COR-L47 (cell line): Measurements from ENCODE around the gene PMF1.

Experiments used
- DNase-seq: peaks from one replicate; lab custom pipeline; 2025; lab: John Stamatoyannopoulos, UW

The PMF1 gene

DNA sequence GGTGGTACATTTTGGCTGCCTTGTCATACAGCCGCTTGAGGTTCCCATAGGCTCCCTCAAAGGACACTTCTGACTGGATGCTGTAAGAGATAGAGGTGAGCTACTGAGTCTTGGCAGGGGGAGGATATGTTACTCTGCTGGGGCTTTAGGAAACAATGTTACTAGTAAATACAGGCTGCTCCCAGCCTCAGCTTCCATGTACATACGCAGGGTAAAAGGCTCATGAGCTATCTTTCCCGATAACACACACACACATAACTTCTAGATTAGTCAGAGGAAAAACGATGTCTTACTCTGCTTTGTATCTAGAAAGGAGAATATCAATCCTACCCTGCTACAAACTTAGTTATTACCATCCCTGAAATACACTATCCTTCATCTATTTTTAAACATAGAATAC lies 55.5 kb downstream of the PMF1 start:
- DNase-seq: no peak

DNA sequence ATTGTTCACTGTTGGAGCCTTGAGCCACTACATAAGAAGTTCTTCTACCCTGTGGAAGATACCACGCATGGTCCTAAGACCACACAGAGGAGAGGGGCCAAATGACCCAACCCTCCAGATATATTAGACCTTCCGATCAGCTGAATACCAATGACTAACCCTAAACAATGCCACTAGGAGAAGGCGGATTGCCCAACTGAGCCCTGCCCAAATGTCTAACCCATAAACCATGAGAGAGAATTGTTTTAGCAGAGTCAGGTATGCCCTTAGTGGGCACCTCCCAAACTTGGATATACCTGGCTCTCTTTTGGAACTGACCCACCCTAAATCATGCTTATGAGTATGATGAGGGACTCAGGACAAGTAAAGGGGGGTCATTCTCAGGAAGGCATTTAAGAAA lies 57.5 kb downstream of the PMF1 start:
- DNase-seq: no peak

DNA sequence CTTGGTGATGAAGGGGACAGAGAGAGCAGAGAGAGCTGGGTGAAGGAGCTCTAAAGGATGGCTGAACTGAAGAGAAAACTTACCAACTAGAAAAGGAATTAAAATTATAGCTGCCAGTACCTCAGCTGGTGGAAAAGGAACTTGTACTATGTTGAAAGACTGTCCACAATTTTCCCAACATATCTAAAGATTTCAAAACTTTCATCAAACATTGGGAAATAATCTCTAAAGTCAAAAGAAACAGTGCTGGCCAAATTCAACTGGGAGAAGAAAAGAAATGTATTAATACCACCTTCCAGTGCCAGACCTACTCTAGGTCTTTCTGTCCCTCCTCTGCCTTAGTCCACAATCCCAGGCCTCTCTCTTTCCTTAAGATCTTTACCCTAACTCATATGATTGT lies 63.7 kb downstream of the PMF1 start:
- DNase-seq: no peak

DNA sequence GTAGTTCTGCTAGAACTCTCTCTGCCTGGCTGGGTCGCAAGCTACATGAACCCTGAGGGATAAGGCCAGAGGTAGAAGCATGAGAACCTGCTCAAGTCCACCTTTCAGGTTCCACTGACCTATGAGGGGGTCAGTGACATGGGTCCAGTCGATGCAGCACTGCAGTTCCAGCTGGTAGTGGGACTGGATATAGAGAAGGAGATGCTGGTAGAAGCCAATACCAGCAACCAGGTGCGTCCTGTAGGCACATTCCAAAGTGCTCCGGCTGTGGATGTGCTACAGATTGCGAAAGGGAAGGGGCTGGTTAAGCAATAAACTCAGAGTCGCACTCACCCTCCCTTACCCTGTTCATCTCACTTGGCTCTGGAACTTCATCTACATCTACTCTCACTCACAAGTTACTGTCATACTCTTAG lies 64.2 kb downstream of the PMF1 start:
- no peak for DNase-seq

DNA sequence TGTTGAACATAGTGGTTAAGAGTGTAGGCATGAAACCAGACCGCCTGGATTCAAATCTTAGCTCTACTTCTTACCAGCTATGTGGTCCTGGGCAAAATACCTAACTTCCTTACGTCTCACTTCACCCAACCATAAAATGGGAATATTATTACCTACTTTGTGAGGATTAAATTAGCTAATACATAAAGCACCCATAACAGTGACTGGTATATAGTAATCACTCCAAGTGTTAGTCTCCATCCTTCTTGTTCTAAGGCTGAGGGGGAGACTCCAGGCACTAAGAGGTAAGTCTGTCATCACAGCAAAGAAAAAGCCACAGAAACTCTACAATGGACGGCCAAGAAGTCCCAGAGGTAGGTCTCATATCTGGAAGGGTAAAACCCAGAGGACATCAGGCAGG lies 67.0 kb downstream of the PMF1 start:
- DNase-seq: no peak

DNA sequence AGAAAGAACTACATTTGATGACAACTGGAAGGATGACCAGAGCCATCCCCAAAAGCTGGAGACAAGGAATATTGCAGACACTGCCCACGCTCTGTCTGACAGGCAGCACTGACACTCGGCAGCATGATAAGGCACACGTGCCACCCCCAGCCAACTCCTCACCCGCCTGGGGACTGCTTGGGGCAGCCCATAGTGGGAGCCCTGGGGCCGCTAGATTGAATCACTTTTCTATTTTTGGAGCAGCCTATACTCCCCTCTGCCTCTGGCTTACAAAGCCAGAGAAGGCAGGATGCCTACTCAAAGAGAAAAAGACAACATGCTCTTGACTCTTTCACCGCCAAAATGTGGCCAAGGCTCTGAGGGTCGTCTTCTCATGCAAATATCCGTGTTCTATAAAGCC lies 68.5 kb downstream of the PMF1 start:
- no peak for DNase-seq

DNA sequence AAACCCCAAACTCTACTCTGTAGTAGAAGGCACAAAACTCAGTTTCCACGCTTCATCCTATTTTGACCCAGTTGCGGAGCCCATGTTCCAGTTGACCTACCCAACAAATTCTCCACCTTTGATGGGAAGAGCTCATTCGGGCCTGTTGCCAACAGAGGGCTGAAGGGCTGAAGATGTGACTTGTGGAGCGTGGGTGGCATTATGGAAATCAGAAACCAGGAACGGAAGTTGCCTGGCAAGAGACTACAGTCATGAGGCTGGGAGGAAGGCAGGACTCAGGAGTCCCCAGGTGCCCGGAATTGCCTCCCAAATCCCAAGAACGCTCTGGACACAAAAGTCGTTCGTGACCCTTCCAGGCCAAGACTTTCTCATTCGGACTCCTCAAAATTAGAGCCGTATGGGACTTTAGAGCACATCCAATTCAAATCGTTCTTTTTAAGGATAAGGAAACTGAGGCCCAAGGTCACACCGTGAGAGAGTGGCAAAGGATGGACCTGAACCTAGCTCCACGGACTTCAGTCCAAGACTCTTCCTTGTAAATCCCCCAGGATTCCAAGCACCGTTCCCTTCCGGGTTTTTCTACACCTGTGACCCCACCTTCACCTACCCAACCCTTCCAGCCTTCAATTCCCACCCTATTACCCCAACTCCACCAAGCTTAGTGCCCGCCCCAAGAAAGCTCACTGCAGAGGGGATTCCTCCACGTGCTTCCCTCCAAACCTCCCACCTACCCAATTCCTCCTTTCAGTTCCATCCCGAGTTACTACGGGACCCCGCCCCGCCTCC lies 69.1 kb downstream of the PMF1 start:
- peak; percentile 21 for DNase-seq

DNA sequence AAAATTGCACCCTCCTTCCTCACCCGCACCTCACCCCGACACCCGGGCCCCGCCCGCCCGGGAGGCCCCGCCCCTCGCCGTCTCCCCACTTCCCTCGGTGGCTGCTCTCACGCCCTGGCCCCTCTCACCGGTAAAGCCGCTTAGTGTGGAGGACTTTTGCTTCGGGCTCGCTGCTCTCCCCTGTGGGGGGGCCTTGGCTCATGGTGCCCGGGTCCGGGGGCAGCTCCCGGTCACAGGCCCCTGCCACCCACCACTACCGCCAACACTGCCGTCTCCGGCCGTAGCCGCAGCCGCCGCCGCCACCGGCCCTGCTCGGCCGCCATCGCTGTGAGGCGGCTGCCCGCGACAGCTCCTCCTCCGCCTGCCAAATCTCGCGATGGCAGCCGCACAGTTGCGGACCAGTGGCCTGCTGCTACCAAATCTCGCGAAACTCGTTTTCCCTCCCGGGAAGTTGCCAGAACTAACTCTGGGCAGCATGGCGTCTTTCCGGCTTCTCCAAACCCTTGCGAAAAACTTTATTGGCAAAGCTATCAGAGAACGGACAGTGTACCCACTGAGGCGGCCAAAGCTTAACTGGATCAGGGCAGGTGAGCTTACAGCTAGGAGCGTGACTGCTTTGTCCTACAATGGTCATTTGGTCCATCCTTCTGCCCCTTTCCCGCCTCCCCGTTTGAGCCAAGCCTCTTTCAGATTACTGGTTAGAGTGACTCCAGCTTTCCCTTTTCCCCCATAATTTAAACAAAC lies 69.8 kb downstream of the PMF1 start, which contains the start of gene SMG5:
Gene SMG5 (minus strand): TSS at position 347 of the 744 bp plus-strand sequence. CDS start 145 bp downstream, at position 202.
- peak; percentile 97 for DNase-seq

DNA sequence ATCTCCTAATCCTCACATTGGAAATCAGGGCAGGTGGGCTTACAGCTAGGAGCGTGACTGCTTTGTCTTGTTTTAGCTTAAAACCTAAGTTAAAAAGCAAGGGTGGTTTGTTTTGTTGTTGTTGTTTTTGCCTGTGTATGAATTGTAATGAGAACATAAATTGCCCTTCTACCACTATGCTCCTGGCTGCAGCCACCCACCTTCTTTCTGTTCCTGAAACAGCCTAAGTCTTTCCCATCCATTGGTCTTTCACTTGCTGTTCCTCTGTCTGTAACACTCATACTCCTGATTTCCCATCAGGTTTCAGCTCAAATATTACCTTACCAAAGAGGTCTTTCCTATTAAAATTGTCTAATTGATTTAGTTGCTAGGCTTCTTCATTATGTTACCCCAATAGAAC lies 70.7 kb downstream of the PMF1 start:
- no peak for DNase-seq

DNA sequence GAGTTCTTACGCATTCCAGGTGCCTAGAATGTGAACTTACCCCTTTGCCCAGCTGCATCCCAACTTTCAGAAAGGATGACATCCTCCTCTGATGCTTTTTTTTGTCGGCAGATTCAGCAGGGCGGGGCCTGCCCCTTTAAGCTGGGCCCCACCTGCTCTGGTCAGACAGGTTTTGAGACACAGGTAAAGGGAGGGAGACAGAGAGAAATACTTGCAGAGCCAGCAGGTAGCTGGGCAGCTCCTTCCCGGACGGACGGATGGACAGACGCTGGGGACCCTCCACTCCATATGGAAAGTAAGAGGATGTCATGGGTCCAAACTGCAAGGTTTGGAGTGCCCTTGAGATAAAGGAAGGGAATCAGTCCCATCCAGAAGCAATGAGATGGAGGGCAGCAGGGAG lies 71.3 kb downstream of the PMF1 start, which contains the start of gene TMEM79:
Gene TMEM79 (plus strand): TSS at position 214 of the 400 bp plus-strand sequence. CDS start 902 bp downstream, outside the sequence.
- DNase-seq: no peak

DNA sequence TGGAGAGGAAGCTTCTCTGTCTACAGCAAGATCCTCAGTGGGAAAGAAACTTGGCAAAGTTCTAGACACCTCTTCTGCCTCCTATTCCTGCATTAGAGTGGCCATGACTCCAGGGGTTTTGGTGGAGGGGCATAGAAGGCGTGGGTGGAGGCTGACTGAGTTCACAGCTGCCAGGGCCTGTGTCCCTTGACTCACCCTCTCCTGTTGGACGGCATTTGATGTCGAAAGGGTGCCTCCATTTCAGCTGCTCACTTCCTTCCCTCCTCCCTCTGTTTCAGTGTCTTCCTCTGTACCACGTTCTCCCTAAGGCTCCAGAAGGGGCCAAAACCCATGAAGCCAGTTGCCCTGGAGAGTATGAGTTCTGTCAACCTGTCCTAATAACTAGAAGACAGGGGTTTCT lies 72.0 kb downstream of the PMF1 start:
- DNase-seq: no peak

DNA sequence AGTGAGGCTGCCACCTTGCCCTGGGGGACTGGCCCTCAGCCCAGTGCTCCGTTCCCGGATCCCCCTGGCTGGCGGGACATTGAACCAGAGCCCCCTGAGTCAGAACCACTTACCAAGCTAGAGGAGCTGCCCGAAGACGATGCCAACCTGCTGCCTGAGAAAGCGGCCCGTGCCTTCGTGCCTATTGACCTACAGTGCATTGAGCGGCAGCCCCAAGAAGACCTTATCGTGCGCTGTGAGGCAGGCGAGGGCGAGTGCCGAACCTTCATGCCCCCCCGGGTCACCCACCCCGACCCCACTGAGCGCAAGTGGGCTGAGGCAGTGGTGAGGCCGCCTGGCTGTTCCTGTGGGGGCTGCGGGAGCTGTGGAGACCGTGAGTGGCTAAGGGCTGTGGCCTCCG lies 72.6 kb downstream of the PMF1 start:
- no peak for DNase-seq

DNA sequence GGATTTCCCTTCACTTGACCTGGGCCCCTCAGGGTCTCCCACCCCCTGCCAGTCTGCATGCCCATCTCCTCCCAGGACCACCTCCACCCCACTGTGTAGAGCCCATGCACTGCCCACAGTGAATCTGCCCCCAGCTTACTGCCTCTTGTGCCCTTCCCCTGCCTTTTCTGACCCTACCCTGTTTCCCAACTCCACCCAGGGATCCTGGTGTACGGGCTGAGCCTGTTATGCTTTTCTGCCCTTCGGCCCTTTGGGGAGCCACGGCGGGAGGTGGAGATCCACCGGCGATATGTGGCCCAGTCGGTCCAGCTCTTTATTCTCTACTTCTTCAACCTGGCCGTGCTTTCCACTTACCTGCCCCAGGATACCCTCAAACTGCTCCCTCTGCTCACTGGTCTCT lies 73.3 kb downstream of the PMF1 start:
- no peak for DNase-seq
